Measurements from ENCODE around the gene CHD6. TPM values are rescaled to one million over a fixed set of nuclear protein-coding genes. Genes with fewer than 3 reads are reported as not detected.
A peak's percentile ranks its signal among the peaks of the same experiment; 100 is the strongest.

The CHD6 gene
- total RNA-seq, 2 experiments from 2014 or later = 26.9 to 45.7 TPM

- Histone ChIP-seq H3K9me3 (ENCODE audit: low read length) (no peaks in the 10 kb centered on the region), H3K4me2 (ENCODE audit: low read length) (peak overlapping the region; percentile 69), H3K9me2 (ENCODE audit: insufficient read depth, low read length) (no peaks in the 10 kb centered on the region), H4K20me1 (ENCODE audit: insufficient read depth, low read length) (peaks cover 7% of the 10 kb centered on the region; the same call in 1 of the 2 replicates), H3K27ac (ENCODE audit: low read depth, low read length, poor library complexity, severe bottlenecking) (no peak overlapping the region), H3K36me3 (ENCODE audit: insufficient read depth, low read length) (no peaks in the 10 kb centered on the region; the same call in 1 of the 2 replicates), H3K79me2 (ENCODE audit: insufficient read depth, low read depth, low read length) (peaks cover 37% of the 10 kb centered on the region), H3K4me3 (ENCODE audit: low read depth, low read length, poor library complexity, severe bottlenecking) (peak overlapping the region; percentile 91), H3K4me1 (ENCODE audit: insufficient read depth, low read length, poor library complexity, severe bottlenecking) (peaks cover 13% of the 10 kb centered on the region), H2AFZ (ENCODE audit: low read length) (peak overlapping the region; percentile 92)
- BruUV-seq (replicated peaks) = no TSS peak
- TF ChIP-seq EZH2phosphoT487 (IDR thresholded peaks at IDR 0.05; ENCODE audit: borderline replicate concordance, low read depth, low read length) (no peak), CTCF (conservative IDR thresholded peaks at IDR 0.05; ENCODE audit: low read length) (no peak)
- ChIA-PET CTCF (ENCODE audit: unreplicated experiment) (interaction anchor here (1.0 kb wide), 1 partner anchor 74 kb away, joined by 3 read pairs; no protein-coding TSS in a partner anchor), POLR2A (interaction anchor here (1.1 kb wide), 1 partner anchor 11 kb away, joined by 8 read pairs; no protein-coding TSS in a partner anchor)
- DNase-seq (ENCODE audit: low spot score) = no peak
- intact Hi-C loops (cut with micrococcal nuclease; ENCODE audit: unreplicated experiment) = loop anchor here (2.0 kb wide), 1 partner anchor 74 kb away; no protein-coding TSS in a partner anchor
Measured at GRCh38 chr20:41618807-41619311, 682 bp upstream of the CHD6 start.

GRCh38 chr20:41617059-41617901 is 897 bp downstream of the CHD6 start:
- CTCF ChIA-PET (ENCODE audit: unreplicated experiment) = interaction anchor here (0.6 to 1.0 kb wide), 2 partner anchors 75 to 288 kb away, joined by 3 read pairs; no protein-coding TSS in a partner anchor
- no peaks in the 10 kb centered on the region for H3K9me2 ChIP-seq (ENCODE audit: insufficient read depth, low read length)
- peaks cover 13% of the 10 kb centered on the region for H3K4me1 ChIP-seq (ENCODE audit: insufficient read depth, low read length, poor library complexity, severe bottlenecking)
- peak overlapping the region; percentile 98 for H3K4me2 ChIP-seq (ENCODE audit: low read length)
- peak overlapping the region; percentile 91 for H3K4me3 ChIP-seq (ENCODE audit: low read depth, low read length, poor library complexity, severe bottlenecking)
- POLR2A ChIA-PET = interaction anchor here (0.9 to 1.1 kb wide), 4 partner anchors 9 to 75 kb away, joined by 3 to 8 read pairs (median 4); no protein-coding TSS in a partner anchor
- no peaks in the 10 kb centered on the region for H3K9me3 ChIP-seq (ENCODE audit: low read length)
- intact Hi-C loops (cut with micrococcal nuclease; ENCODE audit: unreplicated experiment) = no loop called here
- peaks cover 7% of the 10 kb centered on the region; the same call in 1 of the 2 replicates for H4K20me1 ChIP-seq (ENCODE audit: insufficient read depth, low read length)
- H3K27ac ChIP-seq (ENCODE audit: low read depth, low read length, poor library complexity, severe bottlenecking) = no peak overlapping the region
- DNase-seq (ENCODE audit: low spot score) = peak; percentile 54
- no peak for TF ChIP-seq EZH2phosphoT487 (IDR thresholded peaks at IDR 0.05; ENCODE audit: borderline replicate concordance, low read depth, low read length)
- no peak for TF ChIP-seq CTCF (conservative IDR thresholded peaks at IDR 0.05; ENCODE audit: low read length)
- H3K79me2 ChIP-seq (ENCODE audit: insufficient read depth, low read depth, low read length) = peaks cover 53% of the 10 kb centered on the region
- no TSS peak for BruUV-seq (replicated peaks)
- H3K36me3 ChIP-seq (ENCODE audit: insufficient read depth, low read length) = peaks cover 6% of the 10 kb centered on the region; the same call in 1 of the 2 replicates
- peak overlapping the region; percentile 3; the same call in 1 of the 2 replicates for H2AFZ ChIP-seq (ENCODE audit: low read length)

Measured in OCI-LY7 (cell line).